Measurements from ENCODE around the gene TMEM119.
A peak's percentile ranks its signal among the peaks of the same experiment; 100 is the strongest.
"Not testable (repeated sequence)": the region's sequence is repeated elsewhere in the genome, so short reads cannot be mapped to it uniquely, and the experiment has no call there.

The TMEM119 gene

GRCh38 chr12:108635201-108635996, 37.5 kb upstream of the TMEM119 start:
- DNase-seq (ENCODE audit: low read depth in 2 of 2), result no peak

- DNase-seq (ENCODE audit: low read depth in 2 of 2), result peak in 1 of 2 donors; percentile 47
Observed at GRCh38 chr12:108634341-108634751, 36.5 kb upstream of the TMEM119 start.

GRCh38 chr12:108633534-108634248, 35.8 kb upstream of the TMEM119 start, which contains the start of gene SELPLG:
Gene SELPLG, minus strand, starts transcription at chr12:108633894. Its CDS starts 9,587 bp downstream, at chr12:108624307.
- DNase-seq (ENCODE audit: low read depth in 2 of 2), result peak; percentile 75 to 86

GRCh38 chr12:108633081-108633533, 35.2 kb upstream of the TMEM119 start:
- no peak for DNase-seq (ENCODE audit: low read depth in 2 of 2)

- DNase-seq (ENCODE audit: low read depth in 2 of 2), result not testable (repeated sequence)
Observed at GRCh38 chr12:108631261-108631660, 33.4 kb upstream of the TMEM119 start.

- no peak for DNase-seq (ENCODE audit: low read depth in 2 of 2)
Observed at GRCh38 chr12:108630481-108631207, 32.8 kb upstream of the TMEM119 start.

GRCh38 chr12:108629824-108630476, 32.1 kb upstream of the TMEM119 start:
- DNase-seq (ENCODE audit: low read depth in 2 of 2), result peak in 1 of 2 donors; percentile 57

GRCh38 chr12:108629151-108629550, 31.3 kb upstream of the TMEM119 start:
- no peak for DNase-seq (ENCODE audit: low read depth in 2 of 2)

- no peak for DNase-seq (ENCODE audit: low read depth in 2 of 2)
Observed at GRCh38 chr12:108627134-108627920, 29.4 kb upstream of the TMEM119 start.

- no peak for DNase-seq (ENCODE audit: low read depth in 2 of 2)
Observed at GRCh38 chr12:108625228-108625627, 27.3 kb upstream of the TMEM119 start.

- DNase-seq (ENCODE audit: low read depth in 2 of 2), result no peak
Observed at GRCh38 chr12:108623577-108623976, 25.7 kb upstream of the TMEM119 start.

GRCh38 chr12:108622921-108623514, 25.1 kb upstream of the TMEM119 start:
- DNase-seq (ENCODE audit: low read depth in 2 of 2), result no peak

- DNase-seq (ENCODE audit: low read depth in 2 of 2), result no peak
Observed at GRCh38 chr12:108622421-108622820, 24.5 kb upstream of the TMEM119 start.

GRCh38 chr12:108621161-108621560, 23.3 kb upstream of the TMEM119 start:
- no peak for DNase-seq (ENCODE audit: low read depth in 2 of 2)

- DNase-seq (ENCODE audit: low read depth in 2 of 2), result no peak
Observed at GRCh38 chr12:108620236-108620879, 22.5 kb upstream of the TMEM119 start.

- DNase-seq (ENCODE audit: low read depth in 2 of 2), result no peak
Observed at GRCh38 chr12:108619369-108620160, 21.7 kb upstream of the TMEM119 start.

GRCh38 chr12:108618953-108619274, 21.0 kb upstream of the TMEM119 start:
- not testable (repeated sequence) for DNase-seq (ENCODE audit: low read depth in 2 of 2)

GRCh38 chr12:108618079-108618952, 20.4 kb upstream of the TMEM119 start:
- peak; percentile 67 to 68 for DNase-seq (ENCODE audit: low read depth in 2 of 2)
